ENCODE measurements around the gene PLEKHG4B.

GRCh38 chr5:162565-163337, 70.8 kb downstream of the PLEKHG4B start:
- TF ChIP-seq CTCF (optimal IDR thresholded peaks at IDR 0.05 in 1 of 3, IDR thresholded peaks at IDR 0.05 in 1 of 3, conservative IDR thresholded peaks at IDR 0.05 in 1 of 3; ENCODE audit: extremely low read depth in 1 of 3, insufficient read depth in 2 of 3, low read length in 3 of 3) (no peak), EZH2 (IDR thresholded peaks at IDR 0.05; ENCODE audit: low read length) (no peak)

Measured in keratinocyte (primary cell).